H1 (cell line): Measurements from ENCODE around the gene LYRM4. TPM values are rescaled to one million over a fixed set of nuclear protein-coding genes. Genes with fewer than 3 reads are reported as not detected.

Source experiments
- CREB1 ChIP-seq: IDR thresholded peaks from 2 replicates; pipeline ENCODE4 v1.6.1; 2012; ENCODE audit warnings: inconsistent platforms
- EP300 ChIP-seq, 2 experiments: IDR thresholded peaks; 1 replicate in 1 of 2; 2 replicates in 1 of 2; pipeline ENCODE4 v1.6.1; 2011 to 2012; ENCODE audit warnings: low read depth in 2 of 2, low read length in 2 of 2, mild to moderate bottlenecking in 2 of 2, borderline replicate concordance in 1 of 2, inconsistent platforms in 1 of 2, moderate library complexity in 1 of 2
- GABPA ChIP-seq: IDR thresholded peaks from 2 replicates; pipeline ENCODE4 v1.6.1; 2011; ENCODE audit warnings: mild to moderate bottlenecking, low read length, moderate library complexity, borderline replicate concordance; ENCODE audit not compliant: insufficient read depth
- KDM1A ChIP-seq: fragments of 200-600, 300-600 bp; sonication (generic); IDR thresholded peaks from 2 replicates; pipeline ENCODE4 v1.7.1; 2016; ENCODE audit warnings: mild to moderate bottlenecking, low read length, borderline replicate concordance
- POLR2A ChIP-seq, 2 experiments: IDR thresholded peaks; 1 replicate in 1 of 2; 2 replicates in 1 of 2; pipeline ENCODE4 v1.6.1; 2011; ENCODE audit warnings: low read depth in 2 of 2, low read length in 2 of 2, mild to moderate bottlenecking in 2 of 2; ENCODE audit errors: control extremely low read depth in 1 of 2
- RXRA ChIP-seq: IDR thresholded peaks from 2 replicates; pipeline ENCODE4 v1.6.1; 2011; ENCODE audit warnings: low read depth, mild to moderate bottlenecking, low read length, moderate library complexity; ENCODE audit not compliant: insufficient read depth
- SAP30 ChIP-seq: fragments of 300-600 bp; sonication (generic); IDR thresholded peaks from 2 replicates; pipeline ENCODE4 v1.7.1; 2012; ENCODE audit warnings: low read length, moderate library complexity, mild to moderate bottlenecking, inconsistent platforms; ENCODE audit not compliant: insufficient read depth, insufficient replicate concordance
- SIX5 ChIP-seq: IDR thresholded peaks from 2 replicates; pipeline ENCODE4 v1.6.1; 2011; ENCODE audit warnings: mild to moderate bottlenecking, low read depth, low read length
- SP4 ChIP-seq: IDR thresholded peaks from 2 replicates; pipeline ENCODE4 v1.6.1; 2012; ENCODE audit warnings: low read length, inconsistent platforms
- YY1 ChIP-seq: IDR thresholded peaks from 2 replicates; pipeline ENCODE4 v1.6.1; 2011; ENCODE audit warnings: low read depth, mild to moderate bottlenecking, low read length
- polyA plus RNA-seq, 7 experiments: library from polyadenylated mRNA; depleted of rRNA in 3 of 7; stranded (reverse) in 5 of 7; unstranded in 2 of 7; fragments of >200 nt in 5 of 7; fragments of 200-250 nt in 2 of 7; gene quantifications; 1 replicate in 5 of 7; 2 replicates in 1 of 7; 4 replicates in 1 of 7; pipeline versions ENCODE4 v1.2.1 to v1.2.3, GENCODE V29; 2011 to 2013; ENCODE audit warnings: missing spikeins in 2 of 7, mixed read lengths in 2 of 7
- total RNA-seq: library from RNA; stranded (reverse); fragmentation: NEBNext Ultra II Directional; extraction: Animal tissue kit (Norgen Biotek cat#: 25700); gene quantifications from 2 replicates; pipeline ENCODE4 v1.2.1, GENCODE V29; 2021
- TF ChIP-seq, protein P1 (sequence below): fragments of 300-600 bp; sonication (generic); IDR thresholded peaks from 2 replicates; pipeline ENCODE4 v1.7.1; 2012; ENCODE audit warnings: low read length, moderate library complexity, mild to moderate bottlenecking, inconsistent platforms; ENCODE audit not compliant: insufficient replicate concordance

The LYRM4 gene
- total and polyA plus RNA-seq, 2 of the 8 experiments (the other 6 are each of a cell fraction or from before 2014, with no cell fraction given) = 56.6 to 62.8 TPM

DNA sequence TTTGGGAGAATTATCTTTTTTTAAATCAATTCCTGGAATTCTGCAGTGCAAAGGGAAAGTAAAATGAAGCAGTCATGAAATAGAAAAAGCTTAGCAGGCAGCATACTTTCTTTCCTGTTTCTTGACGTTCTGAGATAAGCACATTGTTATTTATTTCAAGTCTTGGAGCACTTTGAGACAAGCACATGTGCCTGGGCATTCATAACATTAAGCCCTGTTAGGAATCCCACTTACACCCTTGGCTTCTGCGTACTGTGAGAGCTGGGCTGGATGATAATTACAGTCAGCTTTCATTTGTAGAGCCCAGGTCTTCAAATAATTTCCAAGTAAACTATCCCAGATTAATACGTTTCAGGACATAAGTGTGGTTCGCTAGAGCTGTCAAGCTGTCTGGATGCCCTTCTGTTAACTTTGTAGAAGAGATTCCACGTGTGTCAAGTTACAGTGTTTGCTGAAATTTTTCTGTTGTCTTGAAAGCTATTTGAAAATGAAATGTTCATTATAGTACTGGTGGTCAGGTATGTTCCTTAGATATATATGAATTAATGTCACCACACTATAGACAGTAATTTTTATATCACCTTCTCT is 9.4 kb upstream of the LYRM4 start (continued):
- TF ChIP-seq, protein P1, sequence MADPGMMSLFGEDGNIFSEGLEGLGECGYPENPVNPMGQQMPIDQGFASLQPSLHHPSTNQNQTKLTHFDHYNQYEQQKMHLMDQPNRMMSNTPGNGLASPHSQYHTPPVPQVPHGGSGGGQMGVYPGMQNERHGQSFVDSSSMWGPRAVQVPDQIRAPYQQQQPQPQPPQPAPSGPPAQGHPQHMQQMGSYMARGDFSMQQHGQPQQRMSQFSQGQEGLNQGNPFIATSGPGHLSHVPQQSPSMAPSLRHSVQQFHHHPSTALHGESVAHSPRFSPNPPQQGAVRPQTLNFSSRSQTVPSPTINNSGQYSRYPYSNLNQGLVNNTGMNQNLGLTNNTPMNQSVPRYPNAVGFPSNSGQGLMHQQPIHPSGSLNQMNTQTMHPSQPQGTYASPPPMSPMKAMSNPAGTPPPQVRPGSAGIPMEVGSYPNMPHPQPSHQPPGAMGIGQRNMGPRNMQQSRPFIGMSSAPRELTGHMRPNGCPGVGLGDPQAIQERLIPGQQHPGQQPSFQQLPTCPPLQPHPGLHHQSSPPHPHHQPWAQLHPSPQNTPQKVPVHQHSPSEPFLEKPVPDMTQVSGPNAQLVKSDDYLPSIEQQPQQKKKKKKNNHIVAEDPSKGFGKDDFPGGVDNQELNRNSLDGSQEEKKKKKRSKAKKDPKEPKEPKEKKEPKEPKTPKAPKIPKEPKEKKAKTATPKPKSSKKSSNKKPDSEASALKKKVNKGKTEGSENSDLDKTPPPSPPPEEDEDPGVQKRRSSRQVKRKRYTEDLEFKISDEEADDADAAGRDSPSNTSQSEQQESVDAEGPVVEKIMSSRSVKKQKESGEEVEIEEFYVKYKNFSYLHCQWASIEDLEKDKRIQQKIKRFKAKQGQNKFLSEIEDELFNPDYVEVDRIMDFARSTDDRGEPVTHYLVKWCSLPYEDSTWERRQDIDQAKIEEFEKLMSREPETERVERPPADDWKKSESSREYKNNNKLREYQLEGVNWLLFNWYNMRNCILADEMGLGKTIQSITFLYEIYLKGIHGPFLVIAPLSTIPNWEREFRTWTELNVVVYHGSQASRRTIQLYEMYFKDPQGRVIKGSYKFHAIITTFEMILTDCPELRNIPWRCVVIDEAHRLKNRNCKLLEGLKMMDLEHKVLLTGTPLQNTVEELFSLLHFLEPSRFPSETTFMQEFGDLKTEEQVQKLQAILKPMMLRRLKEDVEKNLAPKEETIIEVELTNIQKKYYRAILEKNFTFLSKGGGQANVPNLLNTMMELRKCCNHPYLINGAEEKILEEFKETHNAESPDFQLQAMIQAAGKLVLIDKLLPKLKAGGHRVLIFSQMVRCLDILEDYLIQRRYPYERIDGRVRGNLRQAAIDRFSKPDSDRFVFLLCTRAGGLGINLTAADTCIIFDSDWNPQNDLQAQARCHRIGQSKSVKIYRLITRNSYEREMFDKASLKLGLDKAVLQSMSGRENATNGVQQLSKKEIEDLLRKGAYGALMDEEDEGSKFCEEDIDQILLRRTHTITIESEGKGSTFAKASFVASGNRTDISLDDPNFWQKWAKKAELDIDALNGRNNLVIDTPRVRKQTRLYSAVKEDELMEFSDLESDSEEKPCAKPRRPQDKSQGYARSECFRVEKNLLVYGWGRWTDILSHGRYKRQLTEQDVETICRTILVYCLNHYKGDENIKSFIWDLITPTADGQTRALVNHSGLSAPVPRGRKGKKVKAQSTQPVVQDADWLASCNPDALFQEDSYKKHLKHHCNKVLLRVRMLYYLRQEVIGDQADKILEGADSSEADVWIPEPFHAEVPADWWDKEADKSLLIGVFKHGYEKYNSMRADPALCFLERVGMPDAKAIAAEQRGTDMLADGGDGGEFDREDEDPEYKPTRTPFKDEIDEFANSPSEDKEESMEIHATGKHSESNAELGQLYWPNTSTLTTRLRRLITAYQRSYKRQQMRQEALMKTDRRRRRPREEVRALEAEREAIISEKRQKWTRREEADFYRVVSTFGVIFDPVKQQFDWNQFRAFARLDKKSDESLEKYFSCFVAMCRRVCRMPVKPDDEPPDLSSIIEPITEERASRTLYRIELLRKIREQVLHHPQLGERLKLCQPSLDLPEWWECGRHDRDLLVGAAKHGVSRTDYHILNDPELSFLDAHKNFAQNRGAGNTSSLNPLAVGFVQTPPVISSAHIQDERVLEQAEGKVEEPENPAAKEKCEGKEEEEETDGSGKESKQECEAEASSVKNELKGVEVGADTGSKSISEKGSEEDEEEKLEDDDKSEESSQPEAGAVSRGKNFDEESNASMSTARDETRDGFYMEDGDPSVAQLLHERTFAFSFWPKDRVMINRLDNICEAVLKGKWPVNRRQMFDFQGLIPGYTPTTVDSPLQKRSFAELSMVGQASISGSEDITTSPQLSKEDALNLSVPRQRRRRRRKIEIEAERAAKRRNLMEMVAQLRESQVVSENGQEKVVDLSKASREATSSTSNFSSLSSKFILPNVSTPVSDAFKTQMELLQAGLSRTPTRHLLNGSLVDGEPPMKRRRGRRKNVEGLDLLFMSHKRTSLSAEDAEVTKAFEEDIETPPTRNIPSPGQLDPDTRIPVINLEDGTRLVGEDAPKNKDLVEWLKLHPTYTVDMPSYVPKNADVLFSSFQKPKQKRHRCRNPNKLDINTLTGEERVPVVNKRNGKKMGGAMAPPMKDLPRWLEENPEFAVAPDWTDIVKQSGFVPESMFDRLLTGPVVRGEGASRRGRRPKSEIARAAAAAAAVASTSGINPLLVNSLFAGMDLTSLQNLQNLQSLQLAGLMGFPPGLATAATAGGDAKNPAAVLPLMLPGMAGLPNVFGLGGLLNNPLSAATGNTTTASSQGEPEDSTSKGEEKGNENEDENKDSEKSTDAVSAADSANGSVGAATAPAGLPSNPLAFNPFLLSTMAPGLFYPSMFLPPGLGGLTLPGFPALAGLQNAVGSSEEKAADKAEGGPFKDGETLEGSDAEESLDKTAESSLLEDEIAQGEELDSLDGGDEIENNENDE = no peak
- TF ChIP-seq YY1 (no peak), POLR2A (IDR thresholded peaks at IDR 0.05; ENCODE audit: control extremely low read depth in 1 of 2, low read depth in 2 of 2, low read length in 2 of 2) (no peak), SAP30 (no peak), SIX5 (no peak), CREB1 (no peak), RXRA (no peak), EP300 (IDR thresholded peaks at IDR 0.05; ENCODE audit: borderline replicate concordance in 1 of 2, low read depth in 2 of 2, low read length in 2 of 2) (no peak), GABPA (no peak), KDM1A (no peak), SP4 (no peak)
